Large intestine (tissue), 3 donors: ENCODE results near the gene BCL11B. TPM values are rescaled to one million over a fixed set of nuclear protein-coding genes. Genes with fewer than 3 reads are reported as not detected.

Experiments used
- DNase-seq, 2 donors: peaks; one replicate each; pipeline versions ENCODE4 v3.0.0 to v3.0.0-alpha.2; 2013
- H3K27ac ChIP-seq: one replicate; pipeline ENCODE4 v1.5.1; 2013; ENCODE audit warnings: low read length
- H3K27me3 ChIP-seq: 2 replicates; pipeline ENCODE4 v1.6.1; 2013; ENCODE audit warnings: low read length; ENCODE audit not compliant: control insufficient read depth, insufficient read depth
- H3K36me3 ChIP-seq: 2 replicates; pipeline ENCODE4 v1.6.1; 2013; ENCODE audit warnings: low read length; ENCODE audit not compliant: control insufficient read depth, insufficient read depth
- H3K4me1 ChIP-seq: one replicate; pipeline ENCODE4 v1.6.1; 2013; ENCODE audit warnings: low read length; ENCODE audit not compliant: control insufficient read depth, insufficient read depth
- H3K4me3 ChIP-seq: one replicate; pipeline ENCODE4 v1.5.1; 2013; ENCODE audit warnings: low read length
- H3K9me3 ChIP-seq: one replicate; pipeline ENCODE4 v1.6.1; 2013; ENCODE audit warnings: mild to moderate bottlenecking, low read depth, low read length, moderate library complexity; ENCODE audit not compliant: control insufficient read depth
- WGBS: methylation state at CpG from one replicate; pipeline ENCODE4 v1.1.5; 2013; ENCODE audit warnings: low lambda C conversion rate; ENCODE audit not compliant: insufficient coverage; 5-methylcytosine and 5-hydroxymethylcytosine counted together
- polyA plus RNA-seq: library from polyadenylated mRNA; unstranded; fragments of 120-200 nt; gene quantifications from one replicate; pipeline ENCODE4 v1.2.1, GENCODE V29; 2013

The BCL11B gene
- polyA plus RNA-seq, 1 donor = 4.0 TPM

- WGBS = no CpG with 5 or more reads among the region's 8 CpGs
- Histone ChIP-seq H3K4me3 (no peak overlapping the region), H3K9me3 (no peaks in the 10 kb centered on the region), H3K27ac (no peak overlapping the region), H3K27me3 (no peaks in the 10 kb centered on the region), H3K4me1 (no peaks in the 10 kb centered on the region), H3K36me3 (no peaks in the 10 kb centered on the region)
- no peak for DNase-seq
Observed at GRCh38 chr14:99157246-99157645, 114.8 kb downstream of the BCL11B start.

- Histone ChIP-seq H3K36me3 (no peaks in the 10 kb centered on the region), H3K4me3 (no peak overlapping the region), H3K4me1 (no peaks in the 10 kb centered on the region), H3K27ac (no peak overlapping the region), H3K27me3 (no peaks in the 10 kb centered on the region), H3K9me3 (no peaks in the 10 kb centered on the region)
- WGBS = 78% methylated on average over 3 of the region's 6 CpGs
- no peak for DNase-seq
Observed at GRCh38 chr14:99156814-99157213, 115.2 kb downstream of the BCL11B start.

- H3K4me3 ChIP-seq = no peak overlapping the region
- no CpG with 5 or more reads among the region's 7 CpGs for WGBS
- H3K36me3 ChIP-seq = no peaks in the 10 kb centered on the region
- H3K9me3 ChIP-seq = no peaks in the 10 kb centered on the region
- H3K4me1 ChIP-seq = no peaks in the 10 kb centered on the region
- DNase-seq = no peak
- H3K27me3 ChIP-seq = no peaks in the 10 kb centered on the region
- no peak overlapping the region for H3K27ac ChIP-seq
Observed at GRCh38 chr14:99156090-99156425, 115.9 kb downstream of the BCL11B start.

GRCh38 chr14:99155173-99156089, 116.6 kb downstream of the BCL11B start:
- DNase-seq = no peak
- Histone ChIP-seq H3K4me3 (no peak overlapping the region), H3K9me3 (no peaks in the 10 kb centered on the region), H3K4me1 (no peaks in the 10 kb centered on the region), H3K36me3 (no peaks in the 10 kb centered on the region), H3K27me3 (peaks cover under 1% of the 10 kb centered on the region), H3K27ac (no peak overlapping the region)
- WGBS = 100% methylated on average over 1 of the region's 6 CpGs

- DNase-seq = no peak
- WGBS = no CpG with 5 or more reads among the region's 2 CpGs
Observed at GRCh38 chr14:99150236-99150635, 121.8 kb downstream of the BCL11B start.

GRCh38 chr14:99148861-99149610, 123.0 kb downstream of the BCL11B start:
- peaks cover 6% of the 10 kb centered on the region for H3K27me3 ChIP-seq
- H3K27ac ChIP-seq = no peak overlapping the region
- DNase-seq = no peak
- no CpG with 5 or more reads among the region's 22 CpGs for WGBS
- no peaks in the 10 kb centered on the region for H3K36me3 ChIP-seq
- H3K9me3 ChIP-seq = no peaks in the 10 kb centered on the region
- H3K4me3 ChIP-seq = no peak overlapping the region
- H3K4me1 ChIP-seq = no peaks in the 10 kb centered on the region

More at GRCh38 chr14:99150236-99150635, 121.8 kb downstream of the BCL11B start:
- Histone ChIP-seq H3K27me3 (peaks cover 6% of the 10 kb centered on the region), H3K4me1 (no peaks in the 10 kb centered on the region), H3K27ac (no peak overlapping the region), H3K4me3 (no peak overlapping the region), H3K9me3 (no peaks in the 10 kb centered on the region), H3K36me3 (no peaks in the 10 kb centered on the region)

GRCh38 chr14:99148131-99148530, 123.9 kb downstream of the BCL11B start:
- no peaks in the 10 kb centered on the region for H3K4me1 ChIP-seq
- H3K27me3 ChIP-seq = peaks cover 6% of the 10 kb centered on the region
- WGBS = no CpG with 5 or more reads among the region's 8 CpGs
- no peaks in the 10 kb centered on the region for H3K36me3 ChIP-seq
- DNase-seq = no peak
- H3K9me3 ChIP-seq = no peaks in the 10 kb centered on the region
- no peak overlapping the region for H3K4me3 ChIP-seq
- no peak overlapping the region for H3K27ac ChIP-seq

- Histone ChIP-seq H3K27me3 (peaks cover 6% of the 10 kb centered on the region), H3K4me3 (no peak overlapping the region), H3K4me1 (no peaks in the 10 kb centered on the region), H3K36me3 (no peaks in the 10 kb centered on the region), H3K27ac (no peak overlapping the region), H3K9me3 (no peaks in the 10 kb centered on the region)
- WGBS = no CpG with 5 or more reads among the region's 5 CpGs
- DNase-seq = no peak
Observed at GRCh38 chr14:99147366-99147740, 124.6 kb downstream of the BCL11B start.

GRCh38 chr14:99146616-99147365, 125.2 kb downstream of the BCL11B start:
- no peaks in the 10 kb centered on the region for H3K4me1 ChIP-seq
- H3K9me3 ChIP-seq = no peaks in the 10 kb centered on the region
- H3K27ac ChIP-seq = no peak overlapping the region
- H3K27me3 ChIP-seq = peaks cover 6% of the 10 kb centered on the region
- H3K36me3 ChIP-seq = no peaks in the 10 kb centered on the region
- DNase-seq = no peak
- H3K4me3 ChIP-seq = no peak overlapping the region
- WGBS = 80% methylated on average over 4 of the region's 27 CpGs

GRCh38 chr14:99145307-99145706, 126.7 kb downstream of the BCL11B start:
- Histone ChIP-seq H3K27me3 (peaks cover 4% of the 10 kb centered on the region), H3K4me3 (no peak overlapping the region), H3K27ac (no peak overlapping the region), H3K9me3 (no peaks in the 10 kb centered on the region), H3K36me3 (no peaks in the 10 kb centered on the region), H3K4me1 (no peaks in the 10 kb centered on the region)
- 95% methylated on average over 4 of the region's 4 CpGs for WGBS
- DNase-seq = no peak
